GM21390 (cell line): ENCODE measurements around the gene IQCM.
"Not testable (repeated sequence)": the region's sequence is repeated elsewhere in the genome, so short reads cannot be mapped to it uniquely, and the experiment has no call there.

Experiments
- ATAC-seq: cut with Tn5 transposase; IDR thresholded peaks from one replicate; pipeline ENCODE4 v1.9.1; 2021; ENCODE audit not compliant: unreplicated experiment

Gene IQCM

DNA sequence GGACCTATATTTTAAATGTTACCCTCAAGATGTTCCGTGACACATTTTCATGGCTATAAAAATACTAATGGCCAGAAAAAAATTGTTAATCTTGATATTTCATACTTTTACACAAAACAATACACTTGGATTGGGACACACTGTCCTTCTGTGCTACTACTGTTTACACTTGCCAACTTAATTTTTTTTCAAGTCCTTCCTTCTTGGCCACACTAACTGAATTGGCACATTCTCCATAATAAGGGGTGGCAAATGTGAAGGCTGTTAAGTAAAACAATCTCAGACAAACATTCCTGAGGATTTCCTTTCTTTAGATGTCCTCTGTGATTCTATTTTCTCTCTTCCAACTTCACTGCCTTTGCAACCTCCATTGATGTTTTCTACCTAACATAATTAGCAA, 225.8 kb downstream of the IQCM start:
- no peak for ATAC-seq

DNA sequence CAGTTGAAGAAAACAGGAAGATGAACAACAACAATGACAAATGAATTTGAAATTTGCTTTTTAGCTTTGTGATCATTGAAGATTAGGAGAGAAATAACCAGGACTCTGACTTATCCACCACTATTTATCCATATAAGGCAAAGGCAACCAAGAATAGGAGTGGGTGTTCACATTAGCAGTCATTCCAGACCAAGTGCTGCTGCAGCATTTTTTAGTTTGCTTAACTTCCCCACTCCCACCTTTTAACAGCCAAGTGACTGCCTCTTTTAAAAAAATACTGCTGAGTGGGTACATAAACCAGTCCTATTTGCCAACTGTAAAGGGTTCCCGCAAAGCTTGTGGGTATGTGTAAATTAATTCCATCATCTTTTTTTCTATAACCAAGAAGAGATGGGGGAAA, 230.9 kb downstream of the IQCM start:
- ATAC-seq = no peak

DNA sequence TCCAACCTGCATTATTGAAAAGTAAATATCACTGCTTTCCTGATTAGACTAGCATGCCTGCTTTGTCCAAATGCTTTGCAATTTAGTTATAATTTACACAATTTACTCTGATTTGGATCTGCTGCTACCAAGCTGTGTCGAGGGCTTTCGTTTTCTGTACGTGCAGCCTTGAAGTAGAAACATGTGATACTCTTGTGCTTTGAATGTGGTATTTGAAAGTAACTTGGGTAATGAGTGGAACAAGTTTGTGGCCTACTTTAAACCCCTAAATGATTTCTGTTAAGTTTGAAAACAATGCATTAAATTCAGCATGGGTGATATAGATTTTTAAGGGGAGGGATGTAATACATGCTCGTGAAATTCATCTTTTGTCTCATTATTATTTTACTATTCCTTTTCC, 240.7 kb downstream of the IQCM start:
- ATAC-seq = peak; percentile 86

DNA sequence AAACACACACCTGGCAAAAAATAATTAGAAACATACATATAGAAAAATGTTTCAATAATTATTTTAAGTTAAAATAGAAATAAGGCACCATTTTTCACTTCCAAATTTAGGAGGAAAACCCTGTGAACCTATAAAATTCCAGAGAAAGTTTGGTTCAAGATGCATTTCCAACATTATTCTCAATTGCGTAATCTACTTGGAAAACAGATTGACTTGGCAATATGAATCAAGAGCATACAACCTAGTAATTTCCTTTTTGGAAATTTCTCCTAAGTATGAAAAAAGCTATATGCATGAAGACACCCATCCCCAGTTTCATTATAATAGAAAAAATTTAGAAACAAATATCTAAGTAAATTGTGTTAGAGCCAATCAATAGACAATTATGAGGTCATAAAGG, 242.9 kb downstream of the IQCM start:
- no peak for ATAC-seq

DNA sequence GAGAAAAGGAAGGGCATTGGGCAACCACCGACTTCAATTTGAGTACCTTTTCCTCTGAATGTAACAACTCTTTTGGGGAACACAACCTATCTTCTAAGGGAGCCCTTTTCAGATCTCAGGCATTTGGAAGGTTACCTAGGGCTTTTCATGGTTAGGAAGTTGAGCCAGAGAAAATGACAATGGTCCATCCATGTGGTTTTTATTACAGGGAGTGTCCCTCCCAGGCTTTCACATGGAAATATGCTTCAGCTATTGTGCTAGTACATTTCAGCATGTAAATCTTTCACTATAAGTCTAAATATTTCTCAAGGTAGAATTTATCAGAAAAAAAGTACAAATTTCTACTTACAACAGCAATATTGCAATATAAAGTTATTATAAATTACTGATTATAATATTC, 259.8 kb downstream of the IQCM start:
- ATAC-seq = no peak

DNA sequence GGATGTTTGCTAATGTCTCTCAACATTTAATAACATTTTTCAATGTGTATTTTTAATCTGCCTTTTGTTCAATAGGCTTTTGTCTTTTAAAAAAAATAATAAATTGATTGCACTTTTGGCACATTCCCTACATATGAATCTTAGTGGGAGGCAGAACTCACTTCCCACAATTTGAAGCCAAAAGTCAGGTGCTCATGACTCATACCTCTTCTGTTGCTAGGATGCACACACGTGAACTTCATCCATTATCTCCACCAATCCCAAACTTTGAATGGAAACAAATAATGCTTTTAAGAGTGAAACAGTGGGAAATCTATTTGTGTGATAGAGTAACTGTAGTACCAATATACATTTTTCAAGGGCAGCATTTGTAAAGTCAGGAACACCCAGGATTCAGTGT, 260.5 kb downstream of the IQCM start:
- no peak for ATAC-seq

DNA sequence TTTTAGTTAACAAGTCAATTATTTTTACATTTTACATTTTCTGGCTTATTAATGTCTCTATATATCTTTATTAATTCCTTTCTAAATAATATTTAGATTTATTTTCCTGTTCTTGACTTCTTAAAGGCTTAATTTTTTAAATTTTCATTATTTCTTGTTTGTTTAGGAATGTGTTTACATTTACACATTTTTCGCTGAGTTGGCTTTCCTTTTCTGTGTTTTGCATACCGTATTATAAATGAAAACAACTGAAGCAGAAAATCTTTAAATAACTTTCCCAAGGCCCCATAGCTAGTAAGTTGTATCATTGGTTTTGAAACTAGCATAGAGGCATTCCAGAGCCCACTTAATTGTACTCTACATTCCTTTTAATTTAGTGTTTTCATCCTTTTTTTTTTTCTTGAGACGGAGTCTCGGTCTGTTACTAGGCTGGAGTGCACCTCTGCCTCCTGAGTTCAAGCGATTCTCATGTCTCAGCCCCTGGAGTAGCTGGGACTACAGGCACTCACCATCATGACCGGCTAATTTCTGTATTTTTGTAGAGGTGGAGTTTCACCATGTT, 261.6 kb downstream of the IQCM start:
- ATAC-seq = no peak

DNA sequence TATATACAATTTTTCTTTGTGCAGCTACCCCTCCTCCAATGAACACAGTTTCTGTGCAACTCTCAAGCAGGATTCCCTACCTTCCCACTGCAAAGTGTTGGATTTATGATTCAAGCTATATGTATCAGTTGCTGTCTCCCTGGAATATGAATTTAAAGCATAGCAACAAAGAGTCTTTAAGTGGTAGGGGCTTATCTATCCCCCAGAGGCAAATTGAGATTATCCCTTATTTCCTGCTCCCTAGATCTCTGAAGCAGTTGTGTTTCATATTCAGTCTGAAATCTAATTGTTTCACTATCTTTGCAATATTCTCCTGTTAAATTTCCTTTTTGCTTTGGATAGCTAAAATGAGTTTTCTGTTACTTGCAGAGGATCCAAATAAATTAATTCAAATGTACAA, 263.0 kb downstream of the IQCM start:
- no peak for ATAC-seq

DNA sequence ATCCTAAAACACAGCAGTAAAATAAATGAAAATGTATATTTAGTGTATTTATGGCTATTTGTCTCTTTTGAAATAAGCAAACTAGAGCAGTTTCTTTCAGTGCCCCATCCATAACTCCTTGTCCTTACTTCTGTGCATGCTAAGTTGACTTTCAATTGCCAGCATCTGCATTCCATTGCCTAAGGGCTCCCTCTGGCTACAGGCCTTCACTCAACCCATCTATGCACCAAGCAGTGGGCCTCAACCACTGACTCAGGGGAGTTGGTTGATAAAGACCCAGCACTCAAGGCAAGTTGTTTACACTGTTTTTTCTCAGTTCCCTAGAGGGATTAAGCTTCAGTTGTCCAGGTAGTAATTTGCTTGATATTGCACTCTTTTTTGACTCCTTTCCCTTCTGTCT, 265.7 kb downstream of the IQCM start:
- ATAC-seq = no peak

DNA sequence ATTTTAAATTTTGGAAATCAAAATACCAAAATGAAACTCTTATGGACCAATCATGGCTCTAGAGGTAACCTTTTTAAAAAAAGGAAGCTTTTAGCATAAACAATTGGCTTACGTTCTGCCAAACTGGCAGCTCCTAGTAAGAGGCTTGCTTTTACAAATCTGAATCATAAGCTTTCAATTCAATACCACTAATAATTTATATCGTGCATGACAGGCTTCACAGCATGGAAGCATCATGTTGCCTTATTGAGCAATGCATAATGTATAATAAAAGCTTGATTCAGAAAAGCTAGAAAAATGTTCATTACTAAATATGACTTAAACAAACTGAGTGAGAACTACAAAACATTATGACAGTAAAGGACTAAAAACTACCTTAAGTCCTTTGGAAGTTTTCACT, 280.9 kb downstream of the IQCM start:
- ATAC-seq = no peak

DNA sequence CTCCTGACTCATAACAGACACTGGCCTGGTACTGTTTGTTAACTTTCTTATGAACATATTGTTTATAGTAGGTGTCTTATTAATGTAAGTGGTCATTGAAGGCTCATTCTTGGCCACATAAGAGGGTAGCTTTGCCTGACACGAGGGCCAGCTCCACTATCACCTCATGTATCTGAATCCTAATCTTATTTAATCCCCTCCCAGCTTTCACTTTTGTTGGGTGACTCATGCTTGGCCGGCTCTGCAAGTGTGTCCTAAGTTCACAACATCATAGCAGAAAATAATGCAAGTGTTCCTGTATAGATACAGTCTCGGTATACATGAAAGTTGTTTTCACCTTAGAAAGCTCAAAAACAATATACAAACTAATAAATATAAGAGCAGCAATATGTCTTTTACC, 283.8 kb downstream of the IQCM start:
- ATAC-seq = no peak

DNA sequence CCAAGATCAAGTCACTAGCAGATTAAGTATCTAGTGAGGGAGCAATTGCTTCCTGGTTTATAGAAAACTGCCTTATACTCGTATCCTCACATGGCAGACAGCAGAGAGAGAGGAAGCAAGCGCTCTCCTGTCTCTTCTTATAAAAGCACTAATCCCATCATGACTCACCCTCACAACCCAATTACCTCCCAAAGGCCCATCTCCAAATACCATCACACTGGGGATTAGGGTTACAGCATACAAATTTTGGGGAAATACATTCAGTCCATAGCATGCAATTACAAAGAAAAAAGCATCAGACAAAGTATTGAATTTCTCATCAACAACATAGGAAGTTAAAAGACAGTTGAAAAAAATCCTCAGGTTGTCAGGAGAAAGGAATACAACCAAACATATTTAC, 292.6 kb downstream of the IQCM start:
- no peak for ATAC-seq

DNA sequence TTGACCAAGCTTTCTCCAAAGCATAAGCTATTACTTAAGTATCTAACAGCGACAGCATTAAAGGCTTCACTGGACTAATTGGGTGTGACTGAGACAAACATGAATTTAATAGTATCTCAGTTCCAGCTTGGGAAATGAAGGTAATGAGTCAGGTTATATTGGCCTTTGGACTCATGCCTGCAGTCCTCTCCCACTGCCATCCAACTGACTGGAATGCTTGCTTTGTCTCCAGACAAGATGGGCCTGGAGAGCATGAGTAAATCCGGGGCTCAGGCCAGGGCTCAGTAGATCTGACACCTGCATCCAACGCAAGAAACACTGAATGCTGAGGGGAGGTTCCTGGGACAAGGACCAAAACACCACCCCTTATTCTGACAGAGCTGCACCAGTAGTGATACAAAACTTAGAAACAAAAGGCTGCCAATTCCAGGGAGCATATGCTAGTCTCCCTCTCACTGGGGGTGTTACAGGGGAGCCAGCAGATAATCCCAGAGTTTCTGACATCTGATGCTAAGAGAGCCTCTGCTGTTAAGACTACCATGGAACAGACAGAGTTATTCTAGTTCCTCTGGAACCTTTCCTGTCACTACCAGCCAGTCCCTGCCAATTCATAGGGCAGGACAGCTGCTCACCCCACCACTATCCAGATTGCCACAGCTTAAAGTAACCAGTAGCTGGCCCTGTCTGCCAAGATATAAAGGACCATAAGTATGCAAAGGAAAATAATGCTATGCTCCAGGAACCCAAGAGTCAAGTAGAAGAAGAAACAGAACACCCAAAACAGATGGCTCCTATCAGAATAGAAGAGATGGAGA, 293.8 kb downstream of the IQCM start:
- ATAC-seq = no peak

DNA sequence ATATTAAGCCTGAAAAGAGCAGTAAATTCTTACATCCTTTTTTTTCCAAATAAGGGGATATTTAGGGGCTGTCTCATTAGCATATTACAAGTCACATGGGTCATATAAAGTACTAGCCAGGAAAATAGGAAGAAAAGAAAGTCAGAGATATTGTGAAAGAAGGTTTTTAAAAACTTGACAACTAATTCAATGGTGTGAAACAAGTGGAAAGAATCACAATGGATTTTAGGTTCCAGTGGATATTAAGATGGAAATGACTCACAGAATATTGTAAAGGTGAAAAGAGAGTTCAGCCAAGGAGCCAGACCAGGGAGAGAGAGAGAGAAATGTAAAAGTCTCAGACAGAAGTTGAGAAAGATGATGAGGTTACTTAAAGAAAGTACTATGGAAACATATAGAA, 297.2 kb downstream of the IQCM start:
- ATAC-seq = no peak

DNA sequence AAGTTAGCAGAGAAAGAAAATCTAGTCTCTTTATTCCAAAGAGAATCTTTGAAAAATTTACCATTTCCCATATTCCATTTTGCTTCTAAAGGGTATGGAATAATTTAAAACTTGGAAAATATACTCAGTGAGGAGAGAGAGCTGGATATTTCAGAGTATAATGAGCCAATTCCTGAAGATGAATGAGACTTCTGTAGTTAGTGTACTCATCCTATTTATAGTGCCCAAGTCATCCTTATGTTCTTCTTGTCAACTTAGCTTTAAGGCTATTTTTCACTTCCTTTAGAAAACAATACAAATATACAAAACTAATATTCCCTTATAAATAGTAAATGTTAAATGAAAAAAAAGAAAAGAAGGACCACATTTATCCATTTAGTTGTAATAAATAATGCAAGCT, 302.6 kb downstream of the IQCM start:
- ATAC-seq = no peak

DNA sequence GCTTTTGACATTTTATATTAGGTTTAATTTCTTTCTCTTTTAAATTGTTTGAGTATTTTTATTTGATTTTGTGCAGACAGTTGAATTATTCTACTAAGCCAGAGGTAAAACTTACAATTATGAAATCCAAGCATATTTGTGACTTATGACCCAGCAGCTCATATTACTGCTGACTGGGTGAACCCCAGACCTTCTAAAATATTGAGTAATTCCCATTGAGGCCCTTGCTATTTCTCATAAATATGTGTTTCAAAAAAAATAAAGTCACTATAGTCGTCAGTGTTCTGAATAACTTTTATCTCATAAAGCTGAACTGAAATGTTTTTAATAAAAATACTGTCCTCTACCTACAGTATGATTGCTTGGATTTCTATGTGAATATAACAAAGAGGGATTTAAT, 303.1 kb downstream of the IQCM start:
- ATAC-seq = no peak

DNA sequence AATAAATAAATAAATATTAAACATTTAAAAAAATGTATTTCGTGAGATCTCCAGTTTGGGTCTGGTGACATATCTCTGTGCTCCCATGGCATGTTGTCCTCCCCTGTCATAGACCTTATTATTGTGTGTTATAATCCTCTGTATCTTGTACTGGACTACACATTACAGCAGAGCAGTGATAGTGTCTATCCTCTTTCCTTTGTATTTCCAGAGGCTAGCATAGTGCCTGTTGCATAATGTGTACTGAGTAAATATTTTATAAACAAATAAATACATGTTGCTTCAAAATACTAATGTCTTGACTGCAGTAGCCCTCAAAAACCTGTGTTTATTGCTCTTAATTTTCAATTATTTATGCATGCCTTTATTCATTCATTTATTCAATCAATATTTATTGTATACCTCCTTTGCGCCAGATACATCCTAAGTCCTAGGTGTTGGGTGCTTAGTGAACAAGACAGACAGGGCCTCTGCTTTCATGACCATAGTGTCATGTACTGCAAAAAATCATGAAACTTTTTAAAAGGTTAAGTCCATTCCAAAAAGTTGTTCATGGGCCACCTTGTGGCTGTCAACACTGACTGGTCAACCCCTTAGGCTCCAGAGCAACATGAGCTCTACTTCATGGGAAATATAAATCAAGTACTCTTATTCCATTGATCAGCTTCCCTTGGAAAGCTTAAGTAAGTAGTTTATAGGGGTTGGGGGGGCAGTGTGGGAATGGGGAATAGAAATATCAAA, 303.9 kb downstream of the IQCM start:
- ATAC-seq = no peak

DNA sequence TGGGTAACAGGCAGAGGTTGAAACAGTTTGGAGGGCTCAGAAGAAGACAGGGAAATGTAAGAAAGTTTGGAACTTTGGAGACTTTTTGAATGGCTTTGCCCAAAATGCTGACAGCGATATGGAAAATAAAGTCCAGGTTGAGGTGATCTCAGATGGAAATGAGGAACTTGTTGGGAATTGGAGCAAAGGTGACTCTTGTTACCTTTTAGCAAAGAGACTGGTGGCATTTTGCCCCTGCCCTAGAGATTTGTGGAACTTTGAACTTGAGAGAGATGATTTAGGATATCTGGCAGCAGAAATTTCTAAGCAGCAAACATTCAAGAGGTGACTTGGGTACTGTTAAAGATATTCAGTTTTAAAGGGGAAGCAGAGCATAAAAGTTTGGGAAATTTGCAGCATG, 308.3 kb downstream of the IQCM start:
- not testable (repeated sequence) for ATAC-seq

DNA sequence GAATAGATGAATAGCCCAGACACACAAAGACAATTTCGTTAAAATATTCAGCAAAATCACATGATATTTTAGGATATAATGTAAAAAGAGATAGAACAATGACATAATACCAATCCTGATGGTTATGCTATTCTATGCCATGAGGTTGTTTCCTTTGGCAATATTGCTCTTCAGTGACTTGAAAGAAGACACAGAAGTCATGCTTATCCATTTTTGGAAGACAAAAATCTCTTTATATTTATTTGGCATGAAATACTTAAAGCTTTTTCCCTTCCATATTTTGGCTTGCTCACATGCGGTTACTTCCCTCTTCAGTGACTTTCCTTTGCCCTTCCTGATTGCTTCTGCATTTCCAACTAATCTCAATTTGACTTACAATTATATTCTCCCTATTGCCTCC, 314.8 kb downstream of the IQCM start:
- no peak for ATAC-seq

DNA sequence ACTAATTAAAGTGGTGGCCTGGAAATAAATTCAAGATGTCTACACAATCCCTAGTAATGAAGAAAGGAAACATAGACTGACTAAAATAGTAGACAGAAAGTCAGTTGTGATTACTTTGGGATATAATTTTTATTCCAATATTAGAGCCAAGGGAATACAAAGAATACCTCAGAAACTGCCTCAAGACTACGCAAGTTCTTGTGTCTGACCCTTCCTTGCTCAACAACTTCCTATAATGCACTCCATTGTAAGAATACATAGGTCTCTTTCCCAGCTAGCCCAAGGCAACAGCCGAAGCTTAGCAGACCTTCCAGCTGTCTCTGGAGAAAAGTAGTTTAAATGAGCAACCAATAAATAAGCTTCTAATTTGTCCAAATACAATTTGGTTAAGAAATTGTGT, 315.9 kb downstream of the IQCM start:
- no peak for ATAC-seq

DNA sequence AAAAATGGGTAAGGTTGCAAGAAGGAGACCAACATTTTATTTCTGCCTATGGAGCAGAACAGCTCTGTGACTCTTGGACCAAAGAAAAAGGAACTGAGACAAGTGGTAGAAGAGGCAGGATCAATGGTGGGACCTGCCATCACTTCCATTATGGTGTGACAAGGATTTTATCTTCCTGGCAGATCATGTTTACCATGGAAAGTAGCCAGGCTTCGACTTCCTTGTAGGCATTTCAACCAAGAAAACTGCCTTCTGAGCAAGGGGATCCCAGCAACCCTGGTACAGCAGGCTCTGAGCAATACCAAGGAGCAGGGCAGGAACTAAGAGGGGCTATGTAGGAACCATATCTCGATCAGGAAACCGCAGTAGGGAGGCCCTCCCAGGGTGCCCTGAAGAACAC, 317.4 kb downstream of the IQCM start:
- ATAC-seq = no peak

DNA sequence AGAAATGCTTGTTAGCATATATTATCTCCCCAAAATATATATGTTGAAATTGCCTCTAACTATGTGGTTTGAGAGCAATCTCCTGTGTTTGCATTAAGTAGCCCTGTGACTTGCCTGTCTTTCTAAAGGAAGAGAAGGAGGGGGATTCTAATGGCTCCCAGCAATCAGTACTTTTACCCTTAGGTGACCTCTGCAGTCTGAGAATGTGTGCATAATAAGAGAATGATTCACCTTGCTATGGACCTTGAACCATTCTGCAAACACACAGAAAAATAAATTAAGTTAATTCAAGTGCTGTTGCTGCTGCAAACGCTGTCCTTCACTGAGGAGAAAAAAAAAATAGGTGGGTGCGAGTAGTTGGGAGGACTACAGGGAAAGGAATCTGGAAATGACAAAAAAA, 322.2 kb downstream of the IQCM start:
- ATAC-seq = no peak
